Right cardiac atrium (tissue), 5 donors: ENCODE data around the gene PCDHB9. TPM values are rescaled to one million over a fixed set of nuclear protein-coding genes. Genes with fewer than 3 reads are reported as not detected.
"Not testable (repeated sequence)": the region's sequence is repeated elsewhere in the genome, so short reads cannot be mapped to it uniquely, and the experiment has no call there.

Experiments used
- ATAC-seq, 2 donors: fragments of 200-7000 bp; cut with Tn5 transposase; one replicate each; pipeline versions ENCODE4 v1.8.0 to v1.9.1; 2020; ENCODE audit warnings: moderate library complexity in 2 of 2, mild to moderate bottlenecking in 1 of 2
- DNase-seq, 3 donors: peaks; one replicate each; pipeline ENCODE4 v3.0.0-alpha.2; 2020
- H3K27ac ChIP-seq: one replicate; pipeline ENCODE4 v1.5.1; 2013; ENCODE audit warnings: mild to moderate bottlenecking, low read length, control low read depth, moderate library complexity
- H3K27me3 ChIP-seq: one replicate; pipeline ENCODE4 v1.6.1; 2013; ENCODE audit not compliant: control insufficient read depth, insufficient read depth
- H3K4me1 ChIP-seq: one replicate; pipeline ENCODE4 v1.6.1; 2013; ENCODE audit warnings: low read length; ENCODE audit not compliant: control insufficient read depth, insufficient read depth
- H3K4me3 ChIP-seq: one replicate; pipeline ENCODE4 v1.5.1; 2013; ENCODE audit warnings: low read length, control low read depth
- H3K9me3 ChIP-seq: one replicate; pipeline ENCODE4 v1.6.1; 2013; ENCODE audit warnings: low read length; ENCODE audit not compliant: control insufficient read depth
- WGBS: extraction: QIAGEN DNeasy Blood & Tissue Kit; methylation state at CpG from one replicate; pipeline ENCODE4 v1.1.7; 2013; 5-methylcytosine and 5-hydroxymethylcytosine counted together
- intact Hi-C, 4 donors: fragments of 100-400 bp; cut with DNase I; formaldehyde crosslinking; loops; one replicate each; pipeline versions ENCODE4 v1.11.0 to v1.14.0; 2022 to 2023
- polyA plus RNA-seq: library from polyadenylated mRNA; stranded (reverse); fragments of 200-250 nt; gene quantifications from one replicate; pipeline ENCODE4 v1.2.3, GENCODE V29; 2013
- total RNA-seq, 4 donors: library from RNA; stranded (reverse); fragmentation: NEBNext Ultra II Directional; extraction: Animal tissue kit (Norgen Biotek cat#: 25700); gene quantifications; one replicate each; pipeline ENCODE4 v1.2.1, GENCODE V29; 2021
- donor health status: healthy with polysubstance abuse.
- donor health status: DM: no; HTN: yes; CAD: no.
- donor health status: DM: no; HTN: no; CAD: no.
- donor health status: DM: no; HTN: yes; CAD: no; lungs with severe emphysema.
- donor health status: DM: yes; HTN: yes; CAD: no.

The PCDHB9 gene
- total and polyA plus RNA-seq, 5 donors = 0.63 to 2.4 (median 1.9) TPM

- Histone ChIP-seq H3K27me3 (no peaks in the 10 kb centered on the region), H3K4me3 (peak within 1 kb of the TSS; percentile 39), H3K9me3 (peaks cover 9% of the 10 kb centered on the region), H3K4me1 (no peaks in the 10 kb centered on the region), H3K27ac (no peak within 1 kb of the TSS)
- intact Hi-C loops = loop anchor here in 1 of 4 donors (10.0 kb wide), 1 partner anchor 392 kb away; no protein-coding TSS in a partner anchor
- no peak for ATAC-seq
- no peak for DNase-seq
- 30% methylated on average over 20 of the region's 20 CpGs for WGBS
Observed at GRCh38 chr5:141172381-141173204, 14.4 kb upstream of the PCDHB9 start, which contains the start of gene PCDHB7. Gene PCDHB7 (plus strand): TSS chr5:141172644. CDS start chr5:141172836, 192 bp downstream.

GRCh38 chr5:141174291-141175104 is 12.5 kb upstream of the PCDHB9 start:
- not testable (repeated sequence) for H3K9me3 ChIP-seq, H3K4me1 ChIP-seq, H3K27me3 ChIP-seq, H3K4me3 ChIP-seq, ATAC-seq, H3K27ac ChIP-seq
- 41% methylated on average over 79 of the region's 79 CpGs for WGBS
- DNase-seq = peak in 1 of 3 donors; percentile 32
- intact Hi-C loops = loop anchor here in 1 of 4 donors (10.0 kb wide), 1 partner anchor 390 kb away; no protein-coding TSS in a partner anchor

DNA sequence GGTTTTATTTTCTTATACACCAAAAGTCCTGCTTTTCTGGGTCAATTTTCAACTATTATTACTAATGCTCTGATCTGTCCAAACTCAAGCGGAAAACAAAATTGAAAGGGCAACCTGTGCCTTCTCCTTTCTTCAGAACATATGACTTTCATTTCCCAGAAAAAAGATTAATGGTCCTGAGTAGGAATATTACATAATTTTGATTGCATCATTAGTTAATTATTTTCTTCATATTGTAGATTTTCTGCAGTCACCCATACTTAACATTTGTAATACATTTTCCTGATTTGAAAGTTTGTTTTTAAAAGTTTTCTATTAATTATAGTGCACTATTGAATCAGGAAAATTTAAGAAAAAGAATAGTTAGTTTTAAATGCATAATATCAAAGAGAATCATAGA is 11.0 kb upstream of the PCDHB9 start:
- Histone ChIP-seq H3K27ac (no peak overlapping the region), H3K4me1 (no peaks in the 10 kb centered on the region), H3K9me3 (peaks cover 9% of the 10 kb centered on the region), H3K4me3 (no peak overlapping the region), H3K27me3 (no peaks in the 10 kb centered on the region)
- DNase-seq = no peak
- WGBS = 59% methylated on average over 1 of the region's 1 CpG
- no peak for ATAC-seq
- intact Hi-C loops = loop anchor here in 1 of 4 donors (10.0 kb wide), 1 partner anchor 389 kb away; no protein-coding TSS in a partner anchor

- peaks cover 11% of the 10 kb centered on the region for H3K9me3 ChIP-seq
- not testable (repeated sequence) for H3K4me3 ChIP-seq, DNase-seq, H3K27ac ChIP-seq, H3K27me3 ChIP-seq, H3K4me1 ChIP-seq
- 24% methylated on average over 14 of the region's 18 CpGs for WGBS
- intact Hi-C loops = loop anchor here in 1 of 4 donors (10.0 kb wide), 1 partner anchor 387 kb away; no protein-coding TSS in a partner anchor
- ATAC-seq = peak in 1 of 2 donors; percentile 47
Observed at GRCh38 chr5:141177577-141178191, 9.3 kb upstream of the PCDHB9 start, which contains the start of gene PCDHB8. Gene PCDHB8 (plus strand): TSS chr5:141177790. CDS start chr5:141178035, 245 bp downstream.

GRCh38 chr5:141179371-141179770 is 7.6 kb upstream of the PCDHB9 start:
- H3K27me3 ChIP-seq = not testable (repeated sequence)
- 35% methylated on average over 35 of the region's 39 CpGs for WGBS

GRCh38 chr5:141179876-141180275 is 7.1 kb upstream of the PCDHB9 start:
- H3K27me3 ChIP-seq, DNase-seq, ATAC-seq, H3K27ac ChIP-seq, H3K4me3 ChIP-seq, H3K4me1 ChIP-seq: not testable (repeated sequence)
- H3K9me3 ChIP-seq = peaks cover 11% of the 10 kb centered on the region
- WGBS = 28% methylated on average over 30 of the region's 32 CpGs
- intact Hi-C loops = loop anchor here in 1 of 4 donors (10.0 kb wide), 1 partner anchor 385 kb away; no protein-coding TSS in a partner anchor

More at GRCh38 chr5:141179371-141179770, 7.6 kb upstream of the PCDHB9 start:
- peak in 1 of 3 donors; percentile 48 for DNase-seq
- H3K9me3 ChIP-seq, H3K27ac ChIP-seq, H3K4me1 ChIP-seq, ATAC-seq, H3K4me3 ChIP-seq: not testable (repeated sequence)
- intact Hi-C loops = loop anchor here in 1 of 4 donors (10.0 kb wide), 1 partner anchor 385 kb away; no protein-coding TSS in a partner anchor

DNA sequence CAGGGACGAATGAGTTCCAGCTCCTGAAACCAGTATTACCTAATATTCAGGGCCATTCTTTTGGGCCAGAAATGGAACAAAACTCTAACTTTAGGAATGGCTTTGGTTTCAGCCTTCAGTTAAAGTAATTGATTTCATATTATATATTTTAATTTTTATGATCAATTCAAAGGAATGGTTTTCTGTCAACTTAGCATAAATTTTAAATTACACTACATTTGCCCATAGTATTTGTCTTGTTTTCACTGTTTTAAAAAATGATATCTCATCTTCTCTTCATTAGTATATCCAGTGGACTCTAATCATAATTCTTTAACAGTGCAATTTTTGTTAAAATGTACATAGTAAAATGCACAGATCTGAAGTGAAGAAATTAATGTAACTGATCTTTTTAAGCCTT is 6.6 kb upstream of the PCDHB9 start:
- WGBS = 40% methylated on average over 1 of the region's 1 CpG
- no peak for DNase-seq
- H3K9me3 ChIP-seq = peaks cover 11% of the 10 kb centered on the region
- H3K4me3 ChIP-seq = no peak overlapping the region
- H3K27ac ChIP-seq = no peak overlapping the region
- no peak for ATAC-seq
- intact Hi-C loops = no loop called here
- no peaks in the 10 kb centered on the region for H3K4me1 ChIP-seq
- no peaks in the 10 kb centered on the region for H3K27me3 ChIP-seq

GRCh38 chr5:141182248-141182647 is 4.7 kb upstream of the PCDHB9 start, which contains the start of gene PCDHB16:
Gene PCDHB16 (plus strand): TSS chr5:141182387. CDS start chr5:141182560, 173 bp downstream.
- Histone ChIP-seq H3K4me1 (no peaks in the 10 kb centered on the region), H3K9me3 (peaks cover 15% of the 10 kb centered on the region), H3K27ac (no peak within 1 kb of the TSS), H3K27me3 (no peaks in the 10 kb centered on the region), H3K4me3 (peak within 1 kb of the TSS; percentile 43)
- ATAC-seq = no peak
- intact Hi-C loops = no loop called here
- WGBS = 12% methylated on average over 13 of the region's 13 CpGs
- peak in 2 of 3 donors; percentile 60 to 66 for DNase-seq

DNA sequence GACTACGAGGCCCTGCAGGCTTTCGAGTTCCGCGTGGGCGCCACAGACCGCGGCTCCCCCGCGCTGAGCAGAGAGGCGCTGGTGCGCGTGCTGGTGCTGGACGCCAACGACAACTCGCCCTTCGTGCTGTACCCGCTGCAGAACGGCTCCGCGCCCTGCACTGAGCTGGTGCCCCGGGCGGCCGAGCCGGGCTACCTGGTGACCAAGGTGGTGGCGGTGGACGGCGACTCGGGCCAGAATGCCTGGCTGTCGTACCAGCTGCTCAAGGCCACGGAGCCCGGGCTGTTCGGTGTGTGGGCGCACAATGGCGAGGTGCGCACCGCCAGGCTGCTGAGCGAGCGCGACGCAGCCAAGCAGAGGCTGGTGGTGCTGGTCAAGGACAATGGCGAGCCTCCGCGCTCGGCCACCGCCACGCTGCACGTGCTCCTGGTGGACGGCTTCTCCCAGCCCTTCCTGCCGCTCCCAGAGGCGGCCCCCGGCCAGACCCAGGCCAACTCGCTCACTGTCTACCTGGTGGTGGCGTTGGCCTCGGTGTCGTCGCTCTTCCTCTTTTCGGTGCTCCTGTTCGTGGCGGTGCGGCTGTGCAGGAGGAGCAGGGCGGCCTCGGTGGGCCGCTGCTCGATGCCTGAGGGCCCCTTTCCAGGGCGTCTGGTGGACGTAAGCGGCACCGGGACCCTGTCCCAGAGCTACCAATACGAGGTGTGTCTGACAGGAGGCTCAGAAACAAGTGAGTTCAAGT is 2.7 kb upstream of the PCDHB9 start:
- DNase-seq, ATAC-seq, H3K27me3 ChIP-seq, intact Hi-C loops, H3K27ac ChIP-seq, H3K4me3 ChIP-seq, H3K4me1 ChIP-seq: not testable (repeated sequence)
- H3K9me3 ChIP-seq = peaks cover 17% of the 10 kb centered on the region
- WGBS = 34% methylated on average over 43 of the region's 69 CpGs

DNA sequence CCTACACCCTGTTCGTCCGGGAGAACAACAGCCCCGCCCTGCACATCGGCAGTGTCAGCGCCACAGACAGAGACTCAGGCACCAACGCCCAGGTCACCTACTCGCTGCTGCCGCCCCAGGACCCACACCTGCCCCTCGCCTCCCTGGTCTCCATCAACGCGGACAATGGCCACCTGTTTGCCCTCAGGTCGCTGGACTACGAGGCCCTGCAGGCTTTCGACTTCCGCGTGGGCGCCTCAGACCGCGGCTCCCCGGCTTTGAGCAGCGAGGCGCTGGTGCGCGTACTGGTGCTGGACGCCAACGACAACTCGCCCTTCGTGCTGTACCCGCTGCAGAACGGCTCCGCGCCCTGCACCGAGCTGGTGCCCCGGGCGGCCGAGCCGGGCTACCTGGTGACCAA is 1.7 kb downstream of the PCDHB9 start:
- H3K27me3 ChIP-seq, intact Hi-C loops, ATAC-seq, H3K4me3 ChIP-seq, DNase-seq, H3K4me1 ChIP-seq, H3K27ac ChIP-seq: not testable (repeated sequence)
- H3K9me3 ChIP-seq = peaks cover 10% of the 10 kb centered on the region
- 25% methylated on average over 32 of the region's 37 CpGs for WGBS
